ENCODE results near the gene FILIP1.

The FILIP1 gene

GRCh38 chr6:75334266-75335040 is 159.1 kb downstream of the FILIP1 start:
- no peak for TF ChIP-seq REST (IDR thresholded peaks at IDR 0.05; ENCODE audit: insufficient replicate concordance, low read depth)
- TF ChIP-seq POLR2AphosphoS5 (IDR thresholded peaks at IDR 0.05; ENCODE audit: low read depth) = no peak
- no peak for TF ChIP-seq CTCF (IDR thresholded peaks at IDR 0.05; ENCODE audit: insufficient read depth, low read length)
- no peak for TF ChIP-seq GABPA (IDR thresholded peaks at IDR 0.05; ENCODE audit: low read depth)
- no peak for TF ChIP-seq SPI1 (IDR thresholded peaks at IDR 0.05; ENCODE audit: borderline replicate concordance, low read depth)
- no peak overlapping the region for H3K27ac ChIP-seq (replicated peaks)
- peaks cover 2% of the 10 kb centered on the region for H3K27me3 ChIP-seq (ENCODE audit: insufficient read depth, poor library complexity, severe bottlenecking)
- no peak overlapping the region for H3K4me3 ChIP-seq (replicated peaks; ENCODE audit: insufficient read depth, low read length)
- DNase-seq (ENCODE audit: low read depth in 1 of 2, low spot score in 1 of 2) = no peak

- no peak for TF ChIP-seq GABPA (IDR thresholded peaks at IDR 0.05; ENCODE audit: low read depth)
- TF ChIP-seq SPI1 (IDR thresholded peaks at IDR 0.05; ENCODE audit: borderline replicate concordance, low read depth) = no peak
- no peak for TF ChIP-seq REST (IDR thresholded peaks at IDR 0.05; ENCODE audit: insufficient replicate concordance, low read depth)
- no peak for TF ChIP-seq POLR2AphosphoS5 (IDR thresholded peaks at IDR 0.05; ENCODE audit: low read depth)
- no peak for TF ChIP-seq CTCF (IDR thresholded peaks at IDR 0.05; ENCODE audit: insufficient read depth, low read length)
- Histone ChIP-seq H3K27ac (replicated peaks) (no peak overlapping the region), H3K27me3 (ENCODE audit: insufficient read depth, poor library complexity, severe bottlenecking) (peaks cover 2% of the 10 kb centered on the region), H3K4me3 (replicated peaks; ENCODE audit: insufficient read depth, low read length) (no peak overlapping the region)
- no peak for DNase-seq (ENCODE audit: low read depth in 1 of 2, low spot score in 1 of 2)
These were observed 159.9 kb downstream of the FILIP1 start for GRCh38 chr6:75333676-75334200.

GRCh38 chr6:75331151-75331550 is 162.4 kb downstream of the FILIP1 start:
- H3K27ac ChIP-seq (replicated peaks) = no peak overlapping the region
- TF ChIP-seq GABPA (IDR thresholded peaks at IDR 0.05; ENCODE audit: low read depth) (no peak), SPI1 (IDR thresholded peaks at IDR 0.05; ENCODE audit: borderline replicate concordance, low read depth) (no peak), REST (IDR thresholded peaks at IDR 0.05; ENCODE audit: insufficient replicate concordance, low read depth) (no peak), CTCF (IDR thresholded peaks at IDR 0.05; ENCODE audit: insufficient read depth, low read length) (no peak), POLR2AphosphoS5 (IDR thresholded peaks at IDR 0.05; ENCODE audit: low read depth) (no peak)
- no peak for DNase-seq (ENCODE audit: low read depth in 1 of 2, low spot score in 1 of 2)
- H3K27me3 ChIP-seq (ENCODE audit: insufficient read depth, poor library complexity, severe bottlenecking) = peaks cover 2% of the 10 kb centered on the region
- no peak overlapping the region for H3K4me3 ChIP-seq (replicated peaks; ENCODE audit: insufficient read depth, low read length)

Data from HL-60 (cell line).